GM12801 (cell line): Measurements from ENCODE around the gene BCL7A.

Experiments
- CTCF ChIP-seq: IDR thresholded peaks from one replicate; pipeline ENCODE4 v1.5.1; 2011; ENCODE audit warnings: control low read depth; ENCODE audit not compliant: insufficient read length; ENCODE audit errors: extremely low read depth

The BCL7A gene

GRCh38 chr12:122005252-122005776 is 16.4 kb upstream of the BCL7A start:
- no peak for TF ChIP-seq CTCF

GRCh38 chr12:122006186-122006926 is 15.3 kb upstream of the BCL7A start:
- no peak for TF ChIP-seq CTCF

- no peak for TF ChIP-seq CTCF
Observed at GRCh38 chr12:122009741-122010140, 11.9 kb upstream of the BCL7A start.

GRCh38 chr12:122012184-122012583 is 9.5 kb upstream of the BCL7A start:
- no peak for TF ChIP-seq CTCF

- no peak for TF ChIP-seq CTCF
Observed at GRCh38 chr12:122013136-122013535, 8.5 kb upstream of the BCL7A start.

- TF ChIP-seq CTCF = no peak
Observed at GRCh38 chr12:122013791-122014590, 7.7 kb upstream of the BCL7A start.

GRCh38 chr12:122014781-122015180 is 6.9 kb upstream of the BCL7A start:
- TF ChIP-seq CTCF = no peak
